ENCODE measurements around the gene DLG2. TPM values are rescaled to one million over a fixed set of nuclear protein-coding genes. Genes with fewer than 3 reads are reported as not detected.

The DLG2 gene
- total RNA-seq, 1 donor from 2014 or later: 0.26 TPM

DNA sequence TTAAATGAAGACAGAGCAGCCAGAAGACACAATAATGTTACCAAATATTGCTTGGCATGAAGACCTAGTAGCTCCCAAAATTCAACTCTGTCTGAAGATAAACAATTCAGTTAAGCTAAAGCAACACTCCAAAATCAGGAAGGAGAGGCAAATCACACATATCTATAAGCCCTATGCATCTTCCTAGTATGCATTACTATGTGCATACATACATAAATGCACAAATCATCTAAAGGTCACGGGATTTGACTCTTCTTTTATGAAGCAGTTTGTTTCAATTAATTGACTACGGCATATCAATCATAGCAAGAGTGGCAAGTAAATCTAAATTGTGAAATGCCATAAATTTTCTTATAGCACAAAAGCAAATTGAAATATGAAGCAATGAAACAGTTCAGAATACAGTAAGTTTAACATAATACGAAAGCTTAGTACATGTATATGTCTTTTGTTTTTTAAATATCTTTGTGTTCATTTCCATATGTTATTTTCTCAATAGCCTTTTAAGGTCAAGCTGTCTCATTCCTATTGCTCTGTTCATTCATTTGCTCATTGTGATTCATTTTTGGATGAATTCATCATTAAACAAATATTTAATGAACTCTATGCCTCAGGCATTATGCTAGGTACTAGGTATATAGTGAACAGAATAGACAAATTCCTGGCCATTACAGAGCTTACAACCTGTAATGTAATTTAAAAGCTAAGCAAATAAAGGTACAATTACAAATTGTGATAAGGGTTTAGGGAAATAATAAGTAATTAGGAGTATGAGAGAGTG, 540.5 kb downstream of the DLG2 start:
- Histone ChIP-seq H3K36me3 (ENCODE audit: control insufficient read depth, insufficient read depth, low read length) (no peaks in the 10 kb centered on the region), H3K27me3 (ENCODE audit: control insufficient read depth, insufficient read depth, low read length) (no peaks in the 10 kb centered on the region), H3K4me3 (ENCODE audit: low read depth, low read length) (no peak overlapping the region)
- peak; percentile 91 for DNase-seq (ENCODE audit: low read depth)
- FAIRE-seq: no peak
- TF ChIP-seq, protein P1, sequence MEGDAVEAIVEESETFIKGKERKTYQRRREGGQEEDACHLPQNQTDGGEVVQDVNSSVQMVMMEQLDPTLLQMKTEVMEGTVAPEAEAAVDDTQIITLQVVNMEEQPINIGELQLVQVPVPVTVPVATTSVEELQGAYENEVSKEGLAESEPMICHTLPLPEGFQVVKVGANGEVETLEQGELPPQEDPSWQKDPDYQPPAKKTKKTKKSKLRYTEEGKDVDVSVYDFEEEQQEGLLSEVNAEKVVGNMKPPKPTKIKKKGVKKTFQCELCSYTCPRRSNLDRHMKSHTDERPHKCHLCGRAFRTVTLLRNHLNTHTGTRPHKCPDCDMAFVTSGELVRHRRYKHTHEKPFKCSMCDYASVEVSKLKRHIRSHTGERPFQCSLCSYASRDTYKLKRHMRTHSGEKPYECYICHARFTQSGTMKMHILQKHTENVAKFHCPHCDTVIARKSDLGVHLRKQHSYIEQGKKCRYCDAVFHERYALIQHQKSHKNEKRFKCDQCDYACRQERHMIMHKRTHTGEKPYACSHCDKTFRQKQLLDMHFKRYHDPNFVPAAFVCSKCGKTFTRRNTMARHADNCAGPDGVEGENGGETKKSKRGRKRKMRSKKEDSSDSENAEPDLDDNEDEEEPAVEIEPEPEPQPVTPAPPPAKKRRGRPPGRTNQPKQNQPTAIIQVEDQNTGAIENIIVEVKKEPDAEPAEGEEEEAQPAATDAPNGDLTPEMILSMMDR (IDR thresholded peaks at IDR 0.05; ENCODE audit: insufficient read depth, low read length, severe bottlenecking): no peak

DNA sequence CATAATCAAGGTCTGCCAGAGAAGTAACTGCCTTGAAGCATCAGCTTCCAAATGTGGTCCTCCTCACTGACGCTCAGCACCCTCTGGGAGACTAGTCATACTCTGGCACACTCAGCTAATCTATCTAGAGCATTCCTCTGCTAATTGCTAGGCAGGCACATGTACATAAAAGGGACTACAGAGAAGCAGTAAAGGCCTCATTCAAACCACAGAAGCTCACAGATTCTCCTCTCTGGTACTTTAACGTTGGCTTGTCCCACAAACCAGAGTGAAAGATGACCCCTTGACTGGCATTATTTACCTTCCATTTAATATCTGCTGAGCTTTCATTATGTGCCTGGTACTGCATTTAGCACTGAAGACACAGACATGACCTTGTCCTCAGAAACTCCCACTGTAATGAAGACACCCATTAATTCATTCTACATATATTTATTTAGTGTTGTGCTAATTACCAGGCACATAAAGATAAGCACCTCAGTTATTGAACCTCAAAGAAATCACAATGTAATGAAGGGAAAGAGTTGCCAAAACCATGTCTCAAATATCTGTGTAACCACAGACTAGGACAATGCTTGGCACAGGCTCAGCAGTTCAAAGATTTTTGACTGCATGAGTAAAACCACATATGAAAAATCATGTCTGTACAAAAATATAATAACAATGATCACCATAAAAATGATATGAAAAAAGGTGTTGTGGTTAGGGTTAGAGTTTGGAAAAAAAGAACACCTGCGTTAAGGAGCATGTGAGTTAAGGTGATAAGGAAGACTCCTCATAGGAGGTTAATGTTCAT, 550.4 kb downstream of the DLG2 start:
- Histone ChIP-seq H3K4me3 (ENCODE audit: low read depth, low read length) (no peak overlapping the region), H3K36me3 (ENCODE audit: control insufficient read depth, insufficient read depth, low read length) (no peaks in the 10 kb centered on the region), H3K27me3 (ENCODE audit: control insufficient read depth, insufficient read depth, low read length) (no peaks in the 10 kb centered on the region)
- FAIRE-seq (no peak), DNase-seq (ENCODE audit: low read depth) (peak; percentile 67)
- TF ChIP-seq, protein P1 (IDR thresholded peaks at IDR 0.05; ENCODE audit: insufficient read depth, low read length, severe bottlenecking): no peak

DNA sequence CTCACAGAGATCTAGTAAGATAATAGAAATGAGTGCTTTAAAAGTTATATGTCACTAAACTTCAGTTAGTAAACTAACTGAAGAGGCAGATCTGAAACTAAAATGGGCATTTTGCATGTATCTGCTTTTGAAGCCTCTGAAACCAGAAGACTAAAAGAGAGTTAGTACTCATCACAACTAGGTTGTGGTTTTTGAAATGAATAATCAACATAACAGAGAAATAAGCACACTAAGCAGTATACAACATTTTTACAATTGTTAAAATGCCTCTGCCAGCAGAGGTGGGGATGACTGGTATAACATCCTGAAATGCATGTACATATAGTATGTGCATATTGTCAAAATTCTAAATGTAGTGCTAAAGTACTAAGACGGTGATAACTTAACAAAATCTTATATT, 564.5 kb downstream of the DLG2 start:
- TF ChIP-seq, protein P1 (IDR thresholded peaks at IDR 0.05; ENCODE audit: insufficient read depth, low read length, severe bottlenecking): no peak
- Histone ChIP-seq H3K4me3 (ENCODE audit: low read depth, low read length) (no peak overlapping the region), H3K27me3 (ENCODE audit: control insufficient read depth, insufficient read depth, low read length) (no peaks in the 10 kb centered on the region), H3K36me3 (ENCODE audit: control insufficient read depth, insufficient read depth, low read length) (no peaks in the 10 kb centered on the region)
- DNase-seq (ENCODE audit: low read depth) (no peak), FAIRE-seq (no peak)

DNA sequence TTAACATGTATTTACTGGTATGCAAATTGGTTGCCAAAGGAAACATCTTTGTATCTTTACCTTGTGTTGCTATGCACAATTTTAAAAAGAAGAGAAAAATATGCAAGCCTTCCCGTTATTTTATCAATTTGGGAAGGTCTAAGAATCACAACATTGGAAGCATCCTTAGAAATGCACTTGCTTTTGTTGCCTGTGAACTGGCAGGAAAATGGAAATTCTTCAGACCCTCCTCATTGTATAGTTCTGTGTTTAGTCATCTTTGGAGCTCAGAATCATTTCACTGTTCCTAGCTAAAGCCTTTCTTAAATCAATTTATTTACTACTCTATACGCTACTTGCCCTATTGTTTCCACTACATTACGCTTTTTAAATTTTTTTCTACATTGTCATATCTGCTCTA, 574.5 kb downstream of the DLG2 start:
- DNase-seq (ENCODE audit: low read depth) (no peak), FAIRE-seq (no peak)
- TF ChIP-seq, protein P1 (IDR thresholded peaks at IDR 0.05; ENCODE audit: insufficient read depth, low read length, severe bottlenecking): no peak
- Histone ChIP-seq H3K27me3 (ENCODE audit: control insufficient read depth, insufficient read depth, low read length) (no peaks in the 10 kb centered on the region), H3K36me3 (ENCODE audit: control insufficient read depth, insufficient read depth, low read length) (no peaks in the 10 kb centered on the region), H3K4me3 (ENCODE audit: low read depth, low read length) (no peak overlapping the region)

DNA sequence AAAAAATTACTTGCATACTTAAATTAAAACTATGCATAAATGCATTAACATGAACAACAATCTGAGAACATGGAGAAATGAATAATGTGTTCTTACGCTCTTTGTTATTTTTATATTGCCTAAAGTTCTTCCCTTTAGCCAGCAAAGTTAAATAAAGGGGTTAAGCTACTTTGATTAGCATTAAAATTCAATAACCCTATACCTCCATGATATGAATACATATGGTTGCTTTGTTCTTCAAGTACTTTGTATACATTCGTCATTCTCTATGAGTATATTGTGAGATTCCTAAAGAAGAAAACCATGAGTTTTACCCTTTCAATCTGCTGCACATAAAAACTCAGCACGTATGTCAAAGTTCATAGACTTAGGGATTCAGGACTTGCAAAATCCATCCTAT, 578.3 kb downstream of the DLG2 start:
- FAIRE-seq (no peak), DNase-seq (ENCODE audit: low read depth) (no peak)
- Histone ChIP-seq H3K27me3 (ENCODE audit: control insufficient read depth, insufficient read depth, low read length) (no peaks in the 10 kb centered on the region), H3K4me3 (ENCODE audit: low read depth, low read length) (no peak overlapping the region), H3K36me3 (ENCODE audit: control insufficient read depth, insufficient read depth, low read length) (no peaks in the 10 kb centered on the region)
- TF ChIP-seq, protein P1 (IDR thresholded peaks at IDR 0.05; ENCODE audit: insufficient read depth, low read length, severe bottlenecking): no peak

Measured in bronchial epithelial cell (primary cell).